Measurements from ENCODE around the gene PPIE.

DNA sequence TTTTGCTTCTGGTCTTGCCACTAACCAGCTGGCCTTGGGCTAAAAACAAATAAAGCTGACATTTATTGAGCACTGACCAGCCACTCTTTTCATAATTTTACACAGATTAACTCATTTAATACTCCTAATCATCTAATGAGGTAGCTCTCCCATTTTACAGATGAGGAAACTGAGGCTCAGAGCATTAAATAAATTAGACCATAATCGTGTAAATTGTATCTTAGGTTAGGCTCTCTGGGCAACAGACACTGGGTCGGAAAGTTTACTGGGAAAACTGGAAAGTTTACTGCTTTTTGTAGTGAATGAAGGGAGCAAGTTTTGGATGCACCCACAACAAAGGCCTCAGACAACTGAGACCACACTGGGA is 42.6 kb downstream of the PPIE start:
- TF ChIP-seq, protein P1, sequence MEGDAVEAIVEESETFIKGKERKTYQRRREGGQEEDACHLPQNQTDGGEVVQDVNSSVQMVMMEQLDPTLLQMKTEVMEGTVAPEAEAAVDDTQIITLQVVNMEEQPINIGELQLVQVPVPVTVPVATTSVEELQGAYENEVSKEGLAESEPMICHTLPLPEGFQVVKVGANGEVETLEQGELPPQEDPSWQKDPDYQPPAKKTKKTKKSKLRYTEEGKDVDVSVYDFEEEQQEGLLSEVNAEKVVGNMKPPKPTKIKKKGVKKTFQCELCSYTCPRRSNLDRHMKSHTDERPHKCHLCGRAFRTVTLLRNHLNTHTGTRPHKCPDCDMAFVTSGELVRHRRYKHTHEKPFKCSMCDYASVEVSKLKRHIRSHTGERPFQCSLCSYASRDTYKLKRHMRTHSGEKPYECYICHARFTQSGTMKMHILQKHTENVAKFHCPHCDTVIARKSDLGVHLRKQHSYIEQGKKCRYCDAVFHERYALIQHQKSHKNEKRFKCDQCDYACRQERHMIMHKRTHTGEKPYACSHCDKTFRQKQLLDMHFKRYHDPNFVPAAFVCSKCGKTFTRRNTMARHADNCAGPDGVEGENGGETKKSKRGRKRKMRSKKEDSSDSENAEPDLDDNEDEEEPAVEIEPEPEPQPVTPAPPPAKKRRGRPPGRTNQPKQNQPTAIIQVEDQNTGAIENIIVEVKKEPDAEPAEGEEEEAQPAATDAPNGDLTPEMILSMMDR (IDR thresholded peaks at IDR 0.05; ENCODE audit: low read depth, low read length), result no peak
- no peak for TF ChIP-seq MYC (IDR thresholded peaks at IDR 0.05; ENCODE audit: low read depth, low read length)

Data from NB4 (cell line).